GM19324 (cell line): ENCODE measurements around the gene UTP14A.
A peak's percentile ranks its signal among the peaks of the same experiment; 100 is the strongest.
"Not testable (repeated sequence)": the region's sequence is repeated elsewhere in the genome, so short reads cannot be mapped to it uniquely, and the experiment has no call there.

Source experiments
- ATAC-seq: cut with Tn5 transposase; IDR thresholded peaks from one replicate; pipeline ENCODE4 v1.9.1; 2021; ENCODE audit warnings: mild to moderate bottlenecking, moderate library complexity; ENCODE audit not compliant: unreplicated experiment, low FRiP score

UTP14A gene, protein sequence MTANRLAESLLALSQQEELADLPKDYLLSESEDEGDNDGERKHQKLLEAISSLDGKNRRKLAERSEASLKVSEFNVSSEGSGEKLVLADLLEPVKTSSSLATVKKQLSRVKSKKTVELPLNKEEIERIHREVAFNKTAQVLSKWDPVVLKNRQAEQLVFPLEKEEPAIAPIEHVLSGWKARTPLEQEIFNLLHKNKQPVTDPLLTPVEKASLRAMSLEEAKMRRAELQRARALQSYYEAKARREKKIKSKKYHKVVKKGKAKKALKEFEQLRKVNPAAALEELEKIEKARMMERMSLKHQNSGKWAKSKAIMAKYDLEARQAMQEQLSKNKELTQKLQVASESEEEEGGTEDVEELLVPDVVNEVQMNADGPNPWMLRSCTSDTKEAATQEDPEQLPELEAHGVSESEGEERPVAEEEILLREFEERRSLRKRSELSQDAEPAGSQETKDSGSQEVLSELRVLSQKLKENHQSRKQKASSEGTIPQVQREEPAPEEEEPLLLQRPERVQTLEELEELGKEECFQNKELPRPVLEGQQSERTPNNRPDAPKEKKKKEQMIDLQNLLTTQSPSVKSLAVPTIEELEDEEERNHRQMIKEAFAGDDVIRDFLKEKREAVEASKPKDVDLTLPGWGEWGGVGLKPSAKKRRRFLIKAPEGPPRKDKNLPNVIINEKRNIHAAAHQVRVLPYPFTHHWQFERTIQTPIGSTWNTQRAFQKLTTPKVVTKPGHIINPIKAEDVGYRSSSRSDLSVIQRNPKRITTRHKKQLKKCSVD

DNA sequence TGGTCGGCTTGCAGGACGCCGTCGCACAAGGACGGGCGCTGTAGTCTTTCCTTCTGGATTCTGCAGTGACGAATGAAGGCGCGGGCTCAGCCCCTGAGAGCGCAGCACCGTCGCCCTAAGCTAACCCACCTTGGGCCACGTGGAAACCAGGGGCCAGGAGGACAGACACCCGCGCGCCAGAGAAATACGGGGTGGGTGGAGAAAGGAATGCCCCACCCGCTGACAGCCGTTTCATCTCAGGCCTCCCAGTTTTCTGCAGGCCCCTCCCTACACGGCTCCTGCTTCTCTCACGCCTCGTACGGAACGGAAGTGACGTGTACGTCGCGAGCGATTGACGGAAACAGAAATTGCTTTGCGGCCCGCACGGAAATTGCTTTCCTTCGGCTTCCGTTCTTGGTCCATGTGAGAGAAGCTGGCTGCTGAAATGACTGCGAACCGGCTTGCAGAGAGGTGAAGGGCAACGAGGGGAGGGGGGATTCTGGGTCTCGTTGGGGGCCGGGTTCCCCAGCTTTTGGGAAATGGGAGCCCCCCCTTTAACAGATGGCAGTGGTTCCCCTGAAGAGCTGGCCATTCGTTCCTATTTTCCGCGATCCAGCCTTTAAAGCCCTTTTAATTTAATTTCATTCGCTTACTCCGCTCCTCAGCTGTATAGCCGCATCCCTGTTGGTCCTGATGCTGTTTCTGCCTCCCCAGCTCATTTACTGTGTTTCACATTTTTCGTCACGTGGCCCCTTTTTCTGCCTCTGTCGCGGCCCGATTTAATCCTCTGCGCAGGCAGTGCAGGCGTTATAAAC lies at the start of gene UTP14A:
Gene UTP14A, plus strand, starts transcription at position 378 of the 794 bp plus-strand sequence. Its CDS starts 47 bp downstream, at position 425.
- peak; percentile 89 for ATAC-seq

DNA sequence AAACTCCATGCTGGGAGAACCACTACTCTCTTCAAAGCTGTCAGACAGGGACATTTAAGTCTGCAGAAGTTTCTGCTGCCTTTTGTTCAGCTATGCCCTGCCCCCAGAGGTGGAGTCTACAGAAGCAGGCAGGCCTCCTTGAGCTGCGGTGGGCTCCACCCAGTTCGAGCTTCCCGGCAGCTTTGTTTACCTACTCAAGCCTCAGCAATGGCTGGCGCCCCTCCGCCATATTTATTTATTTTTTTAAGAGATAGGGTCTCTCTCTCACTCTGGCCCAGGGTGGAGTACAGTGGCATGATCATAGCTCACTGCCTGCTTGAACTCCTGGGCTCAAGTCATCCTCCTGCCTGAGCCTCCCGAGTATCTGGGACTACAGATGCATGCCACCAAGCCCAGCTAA lies 46.8 kb upstream of the UTP14A start:
- ATAC-seq = not testable (repeated sequence)

DNA sequence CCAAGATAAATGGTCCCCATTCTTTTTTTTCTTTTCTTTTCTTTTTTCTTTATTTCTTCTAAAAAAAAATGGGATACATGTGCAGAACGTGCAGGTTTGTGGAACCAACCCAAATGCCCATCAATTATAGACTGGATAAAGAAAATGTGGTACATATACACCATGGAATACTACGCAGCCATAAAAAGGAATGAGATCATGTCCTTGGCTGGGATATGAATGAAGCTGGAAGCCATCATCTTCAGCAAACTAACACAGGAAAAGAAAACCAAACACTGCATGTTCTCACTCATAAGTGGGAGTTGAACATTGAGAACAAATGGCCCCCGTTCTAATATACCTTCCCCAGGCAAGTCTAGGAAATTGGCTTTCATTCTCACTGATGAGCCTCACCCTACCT lies 39.6 kb upstream of the UTP14A start:
- not testable (repeated sequence) for ATAC-seq

DNA sequence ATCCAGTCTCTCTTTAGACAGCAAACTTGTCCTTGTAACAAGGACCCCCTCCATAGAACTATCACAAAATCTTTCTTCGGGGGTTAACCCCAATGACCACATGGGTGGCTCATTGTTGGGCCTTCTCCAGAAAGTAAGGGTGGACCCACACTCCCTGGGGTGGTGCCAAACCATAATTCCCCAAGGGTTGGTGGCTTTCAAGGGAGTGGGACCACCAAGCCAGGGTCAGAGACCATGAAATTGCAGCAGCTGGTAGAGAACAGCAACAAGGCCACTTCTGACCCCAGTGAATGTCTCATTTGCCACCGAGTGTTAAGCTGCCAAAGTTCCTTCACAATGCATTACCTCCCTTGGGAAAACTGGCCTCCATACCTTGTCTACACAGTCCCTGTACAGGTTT lies 33.4 kb upstream of the UTP14A start:
- no peak for ATAC-seq

DNA sequence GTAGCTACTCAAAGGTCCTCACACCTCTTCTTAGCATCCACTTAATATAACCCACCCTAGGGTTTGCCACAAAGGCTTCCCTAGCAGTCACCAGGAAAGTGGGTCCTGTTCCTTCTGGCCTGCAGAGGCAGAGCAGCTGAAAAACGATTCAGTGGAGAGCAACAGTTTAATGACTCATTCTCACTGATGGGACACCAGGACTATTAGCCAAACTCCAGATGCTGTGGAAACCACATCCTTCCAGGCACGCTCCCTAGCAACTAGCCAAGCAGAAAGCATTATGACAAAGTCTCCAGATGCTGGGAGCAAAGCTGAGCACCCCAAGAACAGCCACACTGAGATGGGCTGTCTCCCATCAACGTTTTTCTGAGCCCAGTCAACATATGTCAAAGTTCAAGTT lies 30.3 kb upstream of the UTP14A start:
- ATAC-seq = no peak

DNA sequence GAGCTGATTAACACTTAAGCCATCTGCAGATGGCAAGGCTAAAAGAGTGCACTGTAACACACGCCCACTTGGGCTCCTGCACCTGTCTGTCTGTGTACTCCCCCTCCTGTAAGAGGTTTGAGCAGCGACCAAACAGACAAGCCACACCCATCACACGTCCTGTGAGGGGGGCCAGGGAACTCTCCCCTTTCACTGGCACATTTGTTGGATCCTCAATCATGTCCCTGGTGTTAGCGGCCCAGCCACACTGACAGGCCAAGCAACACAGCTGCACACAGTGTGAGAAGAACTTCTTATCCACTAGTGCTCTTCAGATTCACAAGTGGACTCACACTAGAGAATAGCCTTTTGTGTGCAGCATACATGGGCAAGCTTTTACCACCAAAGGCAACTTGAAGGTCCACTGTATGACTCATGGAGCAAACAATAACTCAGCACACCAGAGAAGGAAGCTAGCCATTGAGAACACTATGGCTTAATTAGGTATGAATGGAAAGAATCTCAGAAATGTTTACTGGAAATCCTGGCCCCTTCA lies 29.1 kb upstream of the UTP14A start:
- ATAC-seq = no peak

DNA sequence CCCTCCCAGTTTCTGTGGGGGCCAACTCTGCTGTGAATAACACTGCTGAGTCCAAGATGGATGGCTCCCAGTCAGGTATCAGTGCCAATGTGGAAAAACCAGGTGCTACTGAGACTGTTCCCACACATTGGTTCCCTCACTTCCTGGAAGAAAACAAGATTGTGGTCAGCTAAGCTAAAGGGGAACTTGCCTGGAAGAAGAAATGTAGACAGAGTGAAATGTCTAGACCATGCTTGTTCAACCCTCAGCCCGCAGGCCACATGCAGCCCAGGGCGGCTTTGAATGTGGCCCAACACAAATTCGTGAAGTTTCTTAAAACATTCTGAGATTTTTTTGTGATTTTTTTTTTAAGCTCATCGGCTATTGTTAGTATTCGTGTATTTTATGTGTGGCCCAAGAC lies 28.6 kb upstream of the UTP14A start:
- ATAC-seq = no peak

DNA sequence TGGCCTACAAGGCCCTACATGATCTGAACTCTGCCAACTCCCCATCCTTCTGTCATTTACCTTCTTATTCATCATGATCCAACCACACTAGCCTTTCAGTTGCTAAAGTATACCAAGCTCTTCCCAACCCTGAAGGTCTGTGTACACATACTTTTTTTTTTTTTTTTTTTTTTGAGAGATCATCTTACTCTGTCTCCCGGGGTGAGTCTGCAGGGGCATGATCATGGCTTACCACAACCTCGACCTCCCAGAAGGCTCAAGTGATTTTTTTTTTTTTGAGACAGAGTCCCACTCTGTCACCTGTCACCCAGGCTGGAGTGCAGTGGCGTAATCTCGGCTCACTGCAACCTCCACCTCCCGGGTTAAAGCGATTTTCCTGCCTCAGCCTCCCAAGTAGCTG lies 5.9 kb upstream of the UTP14A start:
- no peak for ATAC-seq

DNA sequence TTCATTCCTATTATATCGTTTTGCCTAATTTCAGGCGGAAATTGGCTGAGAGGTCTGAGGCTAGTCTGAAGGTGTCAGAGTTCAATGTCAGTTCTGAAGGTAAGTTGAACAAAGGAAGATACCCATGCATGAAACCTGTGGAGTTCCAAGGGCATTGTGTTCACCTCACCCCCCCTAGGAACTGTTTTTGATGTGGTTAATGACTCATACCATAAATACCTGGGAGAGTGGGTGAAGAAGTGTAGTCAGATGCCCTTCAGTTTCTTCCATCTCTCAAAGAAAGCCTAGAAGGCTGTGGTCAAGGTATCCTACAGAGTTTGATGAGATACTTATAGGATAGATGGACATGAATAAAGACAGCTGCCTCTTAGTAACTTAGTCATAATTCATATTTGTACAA lies 2.7 kb downstream of the UTP14A start:
- ATAC-seq = no peak

DNA sequence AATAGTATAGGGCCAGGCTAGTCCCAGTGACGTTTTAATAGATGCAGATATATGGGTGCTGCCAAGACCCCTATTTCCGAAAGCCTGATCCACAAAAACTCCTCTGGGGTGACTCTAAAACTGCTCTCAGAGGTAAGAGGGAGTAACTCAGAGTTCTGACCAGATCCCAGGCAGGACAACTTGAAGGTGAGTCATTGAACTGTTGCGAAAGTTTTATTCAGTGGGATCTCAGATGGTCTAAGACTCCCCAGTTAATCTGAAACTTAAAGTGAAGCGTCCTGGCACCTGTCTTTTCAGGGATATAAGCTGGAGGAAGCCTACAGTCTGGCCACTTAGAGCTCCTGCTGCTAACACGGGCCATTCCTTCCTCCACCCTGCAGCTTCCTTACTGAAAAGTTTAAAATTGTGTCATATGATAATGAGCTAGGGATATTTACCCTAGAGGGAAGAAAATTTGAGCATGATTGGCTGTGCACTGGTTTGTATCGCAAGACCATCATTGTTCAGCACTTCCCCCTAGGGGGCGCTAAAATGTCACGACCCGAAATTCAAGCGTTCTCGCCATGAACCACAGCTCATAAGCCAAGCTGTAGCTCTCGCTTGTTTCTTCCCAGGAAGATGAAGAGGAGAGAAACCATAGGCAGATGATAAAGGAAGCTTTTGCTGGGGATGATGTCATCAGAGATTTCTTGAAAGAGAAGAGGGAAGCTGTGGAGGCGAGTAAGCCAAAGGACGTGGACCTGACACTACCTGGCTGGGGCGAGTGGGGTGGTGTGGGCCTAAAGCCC lies 19.5 kb downstream of the UTP14A start:
- no peak for ATAC-seq

DNA sequence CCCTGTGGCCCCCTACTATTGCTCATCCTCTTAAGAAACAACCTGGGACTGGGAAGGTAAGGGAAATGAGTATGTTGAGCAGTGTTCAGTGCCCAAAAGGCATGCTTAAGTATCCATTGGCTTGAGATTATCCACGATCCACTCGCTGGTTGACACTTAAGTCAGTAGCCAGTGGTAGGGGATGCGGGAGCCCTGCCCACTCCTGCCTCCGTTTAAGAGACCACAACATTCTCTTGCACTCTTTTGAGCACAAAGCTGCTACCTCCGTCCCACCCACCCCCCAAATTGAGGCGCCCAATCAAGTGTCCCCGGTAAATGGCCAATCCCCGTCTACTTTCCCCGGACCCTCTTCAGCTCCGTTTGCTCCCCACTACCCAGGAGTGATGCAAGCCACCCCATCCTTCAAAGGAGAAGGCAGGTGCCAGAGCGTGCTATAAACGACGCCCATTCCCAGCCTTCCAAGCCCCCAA lies 25.0 kb downstream of the UTP14A start:
- no peak for ATAC-seq

DNA sequence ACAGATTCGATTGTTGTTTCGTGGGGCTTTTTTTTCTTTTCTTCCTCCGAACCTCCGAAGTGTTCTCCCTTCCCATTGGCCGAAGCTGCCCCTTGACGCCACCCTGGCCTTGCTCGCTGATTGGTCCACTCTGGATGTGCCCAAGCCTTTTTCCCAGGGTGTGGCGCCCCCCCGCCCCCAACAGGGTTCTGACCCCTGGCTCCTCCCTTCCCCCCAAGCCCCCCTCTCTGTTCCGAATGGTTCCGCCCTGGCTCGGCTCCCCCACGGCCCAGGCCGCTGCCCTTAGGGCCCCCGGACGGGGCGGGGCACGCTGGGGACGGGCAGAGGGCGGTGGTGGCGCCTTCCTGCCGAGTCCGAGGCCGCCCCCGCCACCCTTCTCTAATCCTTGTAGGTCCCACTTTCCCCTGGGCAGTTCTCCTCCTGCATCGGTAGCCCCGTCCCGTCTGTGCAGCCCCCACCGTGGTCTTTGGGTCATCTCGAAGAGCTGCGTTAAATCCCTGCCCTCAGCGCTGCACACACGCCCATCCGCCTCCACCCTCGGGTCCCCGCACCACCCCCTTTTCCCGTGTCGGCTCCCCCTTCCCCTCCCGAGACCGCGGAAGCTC lies 25.5 kb downstream of the UTP14A start:
- ATAC-seq = peak; percentile 65

DNA sequence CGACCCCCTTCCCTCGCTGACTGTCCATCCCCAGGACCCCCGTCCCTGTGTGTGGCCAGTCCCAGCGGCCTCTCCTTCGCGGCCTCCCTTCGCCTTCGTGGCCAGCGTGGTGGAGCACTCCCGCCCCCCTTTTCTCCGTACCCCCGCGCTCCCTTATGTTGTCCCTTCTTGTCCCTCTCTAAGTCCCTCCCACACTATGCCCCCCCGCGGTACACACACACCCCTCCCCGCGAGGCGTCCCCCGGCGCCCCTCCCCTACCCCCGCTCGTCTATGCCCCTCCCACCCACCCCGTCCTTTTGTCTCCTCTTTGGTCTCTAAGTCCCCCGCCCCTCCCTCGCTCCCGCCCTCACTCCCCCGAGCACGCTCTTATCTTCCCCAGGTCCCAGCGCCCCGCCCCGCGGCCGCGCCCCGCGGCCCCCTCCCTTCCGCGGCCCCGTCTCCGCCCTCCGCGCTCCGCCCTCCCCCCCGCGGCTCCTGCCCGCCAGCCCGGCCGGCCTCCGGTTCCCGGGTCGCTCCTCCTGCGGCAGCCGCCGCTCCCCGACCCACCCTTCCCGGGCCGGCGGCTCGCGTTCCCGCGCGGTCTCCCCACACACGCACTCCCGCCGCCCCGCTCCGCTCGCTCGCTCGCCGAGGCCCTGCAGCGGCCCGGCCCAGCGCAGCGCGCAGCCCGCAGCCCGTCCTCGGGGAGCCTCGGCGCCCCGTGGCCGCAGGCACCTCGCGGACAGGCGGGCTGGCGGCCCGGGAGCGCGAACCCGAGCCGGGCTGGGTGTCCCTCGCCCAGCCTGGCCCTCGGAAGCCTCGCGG lies 26.3 kb downstream of the UTP14A start:
- ATAC-seq = peak; percentile 52

DNA sequence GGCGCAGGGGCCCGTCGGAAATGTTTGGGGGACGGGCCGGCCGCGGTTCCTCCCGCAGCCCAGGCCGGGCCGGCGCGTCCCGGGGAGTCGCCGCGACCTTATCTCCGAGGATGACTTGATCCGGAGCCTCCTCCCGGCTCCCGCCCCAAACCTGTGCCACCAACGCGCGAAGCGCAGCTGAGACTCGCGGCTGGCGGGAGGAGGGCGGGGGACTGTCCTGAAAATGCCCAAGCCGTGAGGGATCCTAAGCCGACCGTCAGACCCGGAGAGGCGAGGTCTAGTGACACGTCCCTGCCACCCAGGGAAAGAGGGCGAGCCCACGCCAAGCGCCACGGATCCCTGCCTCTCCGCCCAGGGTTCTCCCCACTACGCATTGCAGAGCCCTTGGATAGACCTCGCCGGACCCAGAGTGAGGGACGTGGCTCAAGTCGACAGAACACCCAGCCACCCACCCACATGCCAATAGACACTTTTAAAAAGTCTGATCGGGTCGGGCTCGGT lies 26.9 kb downstream of the UTP14A start:
- ATAC-seq = peak; percentile 7

DNA sequence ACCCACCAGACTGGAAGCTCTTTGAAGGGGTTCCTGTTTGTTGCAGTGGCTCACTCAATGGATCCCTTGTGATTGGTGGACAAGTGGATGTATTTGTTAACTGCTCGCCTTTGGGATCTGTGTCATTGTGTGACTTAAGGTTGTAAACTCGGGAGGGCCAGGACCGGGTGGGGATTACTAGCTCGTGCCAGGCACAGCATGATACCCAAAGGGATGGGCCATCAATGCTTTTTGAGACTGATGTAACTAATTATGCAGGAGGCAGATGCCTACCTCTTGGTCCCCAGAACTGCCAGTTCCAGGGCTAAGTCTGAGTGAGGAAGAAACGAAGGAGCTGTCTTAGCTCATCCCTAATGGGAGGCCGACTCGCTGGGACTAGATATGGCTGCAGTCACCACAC lies 27.7 kb downstream of the UTP14A start:
- ATAC-seq = no peak

DNA sequence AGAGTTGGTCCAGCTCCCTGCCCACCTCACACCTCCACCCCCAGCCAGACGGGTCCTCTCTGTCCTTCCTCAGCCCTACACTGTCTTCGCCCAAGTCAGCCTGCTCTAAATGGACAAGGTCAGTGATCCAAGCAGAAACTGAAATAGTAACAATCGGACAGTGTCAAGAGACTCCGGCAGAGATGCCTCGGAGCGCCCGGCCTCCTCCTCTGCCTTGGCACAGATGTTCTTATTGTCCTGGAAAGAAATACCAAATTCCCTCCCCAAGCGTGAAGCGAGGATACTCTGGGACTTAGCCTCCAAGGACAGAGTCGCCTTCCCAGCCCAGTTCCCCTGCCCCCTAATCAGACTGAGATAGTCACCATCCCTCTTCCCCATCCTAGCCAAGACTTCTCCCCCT lies 28.5 kb downstream of the UTP14A start:
- ATAC-seq = no peak

DNA sequence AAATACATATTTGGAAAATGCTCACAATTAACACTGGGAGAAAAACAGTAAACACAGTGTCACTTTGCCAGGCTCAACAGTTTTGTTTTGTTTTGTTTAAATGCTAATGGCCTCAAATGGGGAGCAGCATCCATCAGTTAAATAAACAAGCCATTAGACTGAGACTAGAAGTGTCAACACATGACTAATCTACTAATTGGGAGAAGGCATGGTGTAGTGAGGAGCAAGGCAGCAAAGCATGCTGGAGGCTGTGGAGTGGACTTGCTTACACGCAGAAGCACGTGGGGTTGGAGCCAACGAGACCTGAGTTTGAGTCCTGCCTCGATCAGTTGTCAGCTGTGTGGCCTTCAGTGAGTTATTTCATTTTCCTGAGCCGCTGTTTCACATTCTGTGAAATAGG lies 29.0 kb downstream of the UTP14A start:
- no peak for ATAC-seq

DNA sequence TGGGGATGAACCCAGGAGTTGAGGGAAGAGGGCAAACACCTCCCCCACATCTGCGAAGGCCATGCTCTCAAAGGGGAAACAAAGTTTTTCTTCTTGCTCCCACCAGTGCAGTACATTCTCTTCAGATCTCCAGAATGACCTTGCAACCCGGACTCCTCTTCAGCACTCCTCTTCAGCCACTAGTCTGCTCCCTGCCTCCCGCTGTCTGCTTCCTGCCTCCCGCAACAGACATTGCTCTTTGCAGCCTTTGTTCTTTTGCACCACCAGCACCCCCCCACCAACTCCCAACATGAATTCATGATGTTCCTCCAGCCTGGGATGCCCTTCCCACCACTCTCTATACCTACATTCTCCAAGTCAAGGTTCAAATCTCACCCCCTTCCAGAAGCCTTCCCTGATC lies 32.1 kb downstream of the UTP14A start:
- no peak for ATAC-seq
